Skeletal muscle cell (primary cell): Measurements from ENCODE around the gene C1QTNF1.

Experiments
- DNase-seq: peaks from one replicate; pipeline ENCODE4 v3.0.0-alpha.2; 2010; ENCODE audit warnings: low read depth
- H3K4me3 ChIP-seq: 2 replicates; pipeline ENCODE4 v1.5.1; 2011; ENCODE audit warnings: low read depth, mild to moderate bottlenecking, control low read depth, low read length, moderate library complexity

Gene C1QTNF1

DNA sequence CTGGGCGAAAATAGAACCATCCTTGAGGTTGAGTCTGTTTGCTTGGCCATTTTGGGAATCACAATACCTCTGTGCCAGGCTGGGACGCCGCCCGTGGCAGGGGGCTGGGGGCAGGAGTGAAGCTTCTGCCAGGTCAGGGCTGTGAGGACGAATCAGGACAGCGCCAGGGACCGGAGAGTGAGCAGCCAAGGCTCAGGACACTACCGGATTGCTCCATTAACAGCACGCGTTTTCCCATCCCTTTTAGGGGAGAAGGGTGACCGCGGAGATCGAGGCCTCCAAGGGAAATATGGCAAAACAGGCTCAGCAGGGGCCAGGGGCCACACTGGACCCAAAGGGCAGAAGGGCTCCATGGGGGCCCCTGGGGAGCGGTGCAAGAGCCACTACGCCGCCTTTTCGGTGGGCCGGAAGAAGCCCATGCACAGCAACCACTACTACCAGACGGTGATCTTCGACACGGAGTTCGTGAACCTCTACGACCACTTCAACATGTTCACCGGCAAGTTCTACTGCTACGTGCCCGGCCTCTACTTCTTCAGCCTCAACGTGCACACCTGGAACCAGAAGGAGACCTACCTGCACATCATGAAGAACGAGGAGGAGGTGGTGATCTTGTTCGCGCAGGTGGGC lies 23.4 kb downstream of the C1QTNF1 start:
- H3K4me3 ChIP-seq = no peak overlapping the region
- no peak for DNase-seq

DNA sequence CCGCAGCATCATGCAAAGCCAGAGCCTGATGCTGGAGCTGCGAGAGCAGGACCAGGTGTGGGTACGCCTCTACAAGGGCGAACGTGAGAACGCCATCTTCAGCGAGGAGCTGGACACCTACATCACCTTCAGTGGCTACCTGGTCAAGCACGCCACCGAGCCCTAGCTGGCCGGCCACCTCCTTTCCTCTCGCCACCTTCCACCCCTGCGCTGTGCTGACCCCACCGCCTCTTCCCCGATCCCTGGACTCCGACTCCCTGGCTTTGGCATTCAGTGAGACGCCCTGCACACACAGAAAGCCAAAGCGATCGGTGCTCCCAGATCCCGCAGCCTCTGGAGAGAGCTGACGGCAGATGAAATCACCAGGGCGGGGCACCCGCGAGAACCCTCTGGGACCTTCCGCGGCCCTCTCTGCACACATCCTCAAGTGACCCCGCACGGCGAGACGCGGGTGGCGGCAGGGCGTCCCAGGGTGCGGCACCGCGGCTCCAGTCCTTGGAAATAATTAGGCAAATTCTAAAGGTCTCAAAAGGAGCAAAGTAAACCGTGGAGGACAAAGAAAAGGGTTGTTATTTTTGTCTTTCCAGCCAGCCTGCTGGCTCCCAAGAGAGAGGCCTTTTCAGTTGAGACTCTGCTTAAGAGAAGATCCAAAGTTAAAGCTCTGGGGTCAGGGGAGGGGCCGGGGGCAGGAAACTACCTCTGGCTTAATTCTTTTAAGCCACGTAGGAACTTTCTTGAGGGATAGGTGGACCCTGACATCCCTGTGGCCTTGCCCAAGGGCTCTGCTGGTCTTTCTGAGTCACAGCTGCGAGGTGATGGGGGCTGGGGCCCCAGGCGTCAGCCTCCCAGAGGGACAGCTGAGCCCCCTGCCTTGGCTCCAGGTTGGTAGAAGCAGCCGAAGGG lies 24.2 kb downstream of the C1QTNF1 start:
- no peak overlapping the region for H3K4me3 ChIP-seq
- DNase-seq = no peak

GRCh38 chr17:79048826-79049755 lies 25.1 kb downstream of the C1QTNF1 start:
- no peak overlapping the region for H3K4me3 ChIP-seq
- no peak for DNase-seq

GRCh38 chr17:79049821-79050220 lies 25.9 kb downstream of the C1QTNF1 start:
- no peak overlapping the region for H3K4me3 ChIP-seq
- no peak for DNase-seq

DNA sequence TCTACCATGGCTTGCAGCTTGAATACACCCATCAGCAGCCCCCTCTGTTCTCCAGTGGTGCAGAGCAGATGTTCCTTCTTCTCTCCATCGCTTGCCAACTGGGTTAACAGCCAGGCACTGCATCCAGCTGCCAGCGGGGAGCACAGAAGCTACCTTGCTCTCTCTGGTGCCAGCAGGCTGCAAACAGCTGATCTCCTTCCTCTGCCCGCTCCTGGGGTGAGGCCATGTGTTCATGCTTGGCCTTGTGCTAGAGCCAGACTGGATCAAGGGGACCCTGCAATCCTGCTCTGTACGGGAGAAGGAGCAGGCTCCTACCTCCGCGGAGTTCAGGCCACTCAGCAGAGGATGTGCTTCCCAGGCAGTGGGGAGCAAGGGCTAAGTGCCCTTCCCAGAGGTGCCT lies 26.6 kb downstream of the C1QTNF1 start:
- no peak for DNase-seq
- H3K4me3 ChIP-seq = no peak overlapping the region

DNA sequence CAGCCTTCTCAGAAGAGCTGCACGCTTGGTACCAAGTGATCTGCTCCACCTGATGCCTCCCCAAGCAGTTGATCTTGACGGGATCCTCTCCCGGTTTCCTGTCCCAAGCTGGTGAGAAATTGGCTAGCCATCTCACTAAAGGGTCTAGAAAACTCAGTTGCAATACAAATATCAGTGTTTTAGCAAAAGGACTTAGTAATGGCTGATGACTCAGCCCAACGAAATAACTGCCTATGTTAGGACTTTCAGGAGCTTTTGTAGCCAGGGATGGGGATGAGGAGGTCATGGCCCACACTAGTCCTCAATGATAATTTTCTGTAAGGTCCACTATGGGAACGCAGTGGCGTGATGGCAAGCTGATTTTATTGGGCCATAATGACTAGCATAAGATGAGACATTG lies 27.3 kb downstream of the C1QTNF1 start:
- no peak overlapping the region for H3K4me3 ChIP-seq

GRCh38 chr17:79052131-79052530 lies 28.2 kb downstream of the C1QTNF1 start:
- no peak for DNase-seq
- H3K4me3 ChIP-seq = no peak overlapping the region

More for the DNA sequence above, 27.3 kb downstream of the C1QTNF1 start:
- DNase-seq = no peak

GRCh38 chr17:79053251-79053925 lies 29.4 kb downstream of the C1QTNF1 start:
- no peak overlapping the region for H3K4me3 ChIP-seq
- no peak for DNase-seq

- H3K4me3 ChIP-seq = no peak overlapping the region
- DNase-seq = no peak
Measured at GRCh38 chr17:79054200-79054960, 30.4 kb downstream of the C1QTNF1 start.

GRCh38 chr17:79055197-79055596 lies 31.2 kb downstream of the C1QTNF1 start:
- H3K4me3 ChIP-seq = no peak overlapping the region
- no peak for DNase-seq

DNA sequence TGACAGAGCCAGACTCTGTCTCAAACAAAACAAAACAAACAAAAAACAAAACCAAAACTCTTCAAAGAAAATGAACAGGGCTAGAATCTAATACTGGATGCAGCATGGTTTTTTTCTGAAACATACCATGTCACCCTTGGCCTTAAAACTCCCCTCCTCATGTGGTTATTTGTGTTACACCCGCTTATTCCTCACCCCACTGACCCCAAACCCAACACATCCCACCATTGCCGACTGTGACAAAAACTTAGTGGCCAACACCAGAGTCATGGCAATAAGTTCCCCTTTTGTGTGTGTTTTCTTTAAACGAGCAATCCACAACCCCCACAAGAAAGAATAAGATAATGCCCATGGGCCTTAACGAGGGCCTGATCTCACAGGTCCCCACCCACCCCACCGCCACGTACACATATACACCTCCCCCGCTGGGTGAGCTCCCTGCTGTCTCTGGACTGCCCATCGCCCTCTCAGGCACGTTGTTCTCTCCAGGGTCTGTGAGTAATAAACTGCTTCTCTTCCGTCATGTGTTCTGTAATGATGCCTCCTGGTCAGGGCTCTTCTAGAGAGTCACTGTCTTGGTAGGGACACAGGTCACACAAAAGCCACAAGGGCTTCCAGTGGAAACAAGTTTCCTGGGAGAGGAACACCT lies 33.9 kb downstream of the C1QTNF1 start:
- DNase-seq = no peak
- H3K4me3 ChIP-seq = no peak overlapping the region

DNA sequence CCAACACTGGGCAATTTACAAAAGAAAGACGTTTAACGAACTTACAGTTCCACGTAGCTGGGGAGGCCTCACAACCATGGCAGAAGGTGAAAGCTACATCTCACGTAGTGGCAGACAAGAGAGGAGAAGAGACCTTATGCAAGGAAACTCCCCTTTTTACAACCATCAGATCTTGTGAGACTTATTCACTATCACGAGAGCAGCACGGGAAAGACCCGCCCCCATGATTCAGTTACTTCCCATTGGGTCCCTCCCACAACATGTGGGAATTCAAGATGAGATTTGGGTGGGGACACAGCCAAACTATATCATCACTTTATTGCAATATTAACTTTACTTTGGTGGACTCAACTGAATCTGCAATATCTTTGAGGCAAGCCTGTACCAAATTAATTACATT lies 38.7 kb downstream of the C1QTNF1 start:
- no peak for DNase-seq
- no peak overlapping the region for H3K4me3 ChIP-seq

GRCh38 chr17:79064026-79064425 lies 40.1 kb downstream of the C1QTNF1 start:
- no peak for DNase-seq

GRCh38 chr17:79065105-79065670 lies 41.2 kb downstream of the C1QTNF1 start:
- no peak overlapping the region for H3K4me3 ChIP-seq

More at GRCh38 chr17:79064026-79064425, 40.1 kb downstream of the C1QTNF1 start:
- H3K4me3 ChIP-seq = no peak overlapping the region

DNA sequence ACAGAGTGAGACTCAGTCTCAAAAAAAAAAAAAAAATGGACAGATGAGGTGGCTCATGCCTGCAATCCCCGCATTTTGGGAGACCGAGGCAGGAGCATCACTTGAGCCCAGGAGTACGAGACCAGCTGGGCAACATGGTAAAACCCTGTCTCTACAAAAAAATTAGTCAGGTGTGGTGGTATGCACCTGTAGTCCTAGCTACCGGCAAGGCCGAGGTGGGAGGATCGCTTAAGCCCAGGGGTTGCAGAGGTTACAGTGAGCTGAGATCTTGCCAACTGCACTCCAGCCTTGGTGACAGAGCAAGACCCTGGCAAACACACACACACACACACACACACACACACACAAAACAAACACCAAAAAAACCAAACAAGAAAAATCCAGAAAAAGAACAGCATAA lies 43.0 kb downstream of the C1QTNF1 start:
- no peak overlapping the region for H3K4me3 ChIP-seq
- no peak for DNase-seq

More at GRCh38 chr17:79065105-79065670, 41.2 kb downstream of the C1QTNF1 start:
- DNase-seq = no peak

DNA sequence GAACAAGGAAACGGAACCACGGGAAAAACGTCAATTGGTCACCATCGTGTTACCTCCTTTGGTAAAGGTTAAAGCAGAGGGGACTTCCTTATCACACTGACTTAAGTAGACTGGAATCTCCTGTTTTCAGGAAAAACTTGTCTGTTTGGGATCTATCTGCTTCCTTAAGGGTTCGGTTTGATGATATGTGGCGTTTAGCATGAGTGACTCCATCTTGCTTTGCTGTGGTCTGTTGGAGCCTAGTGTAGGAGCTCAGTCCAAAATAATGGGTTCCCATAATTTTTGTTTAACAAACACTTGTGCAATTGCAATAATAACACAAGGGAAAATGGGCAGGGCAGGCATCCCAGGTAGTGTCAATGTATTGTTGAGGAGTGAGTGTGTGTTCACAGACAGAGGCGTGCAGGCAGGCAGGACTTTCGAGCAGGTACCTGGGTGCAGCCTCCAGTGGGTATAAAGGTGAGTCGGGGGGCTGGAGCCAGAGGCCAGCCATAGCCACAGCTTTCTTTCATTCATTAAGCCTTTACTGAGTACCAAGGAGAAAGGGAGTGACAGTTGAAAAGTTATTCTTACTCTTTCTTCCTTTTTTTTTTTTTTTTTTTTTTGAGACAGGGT lies 46.4 kb downstream of the C1QTNF1 start:
- no peak overlapping the region for H3K4me3 ChIP-seq
- DNase-seq = no peak

DNA sequence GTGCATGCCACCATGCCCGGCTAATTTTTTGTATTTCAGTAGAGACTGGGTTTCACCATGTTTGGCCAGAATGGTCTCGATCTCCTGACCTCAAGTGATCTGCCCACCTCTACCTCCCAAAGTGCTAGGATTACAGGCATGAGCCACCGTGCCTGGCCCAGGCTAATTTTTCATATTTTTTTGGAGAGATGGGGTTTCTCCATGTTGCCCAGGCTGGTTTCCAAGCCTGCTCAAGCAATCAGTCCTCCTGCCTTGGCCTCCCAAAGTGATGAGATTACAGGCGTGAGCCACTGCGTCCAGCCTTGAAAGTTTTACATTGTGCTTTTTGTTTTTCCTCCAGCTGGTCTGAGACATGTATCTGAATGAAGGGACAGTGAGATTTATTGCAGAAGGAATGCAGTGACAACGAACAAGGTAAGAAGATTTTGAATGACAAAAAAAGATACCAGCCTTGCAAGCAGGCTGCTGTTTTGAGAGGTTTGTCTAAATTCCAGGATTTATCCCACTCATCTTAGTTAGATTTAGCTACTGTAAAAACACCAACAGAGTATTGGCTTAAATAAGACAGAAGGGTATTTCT lies 47.3 kb downstream of the C1QTNF1 start:
- no peak for DNase-seq
- H3K4me3 ChIP-seq = no peak overlapping the region
